ENCODE data around the gene GRIK4. TPM values are rescaled to one million over a fixed set of nuclear protein-coding genes. Genes with fewer than 3 reads are reported as not detected.

Gene GRIK4
- total RNA-seq, 1 donor from 2014 or later: 0.89 TPM

- peaks cover 9% of the 10 kb centered on the region for H3K4me1 Mint-ChIP-seq
- peak; percentile 38 for TF ChIP-seq CTCF (conservative IDR thresholded peaks at IDR 0.05)
- H3K27ac Mint-ChIP-seq (ENCODE audit: unreplicated experiment): no peak overlapping the region
- DNase-seq (ENCODE audit: low read depth, low spot score): peak; percentile 29
- no peaks in the 10 kb centered on the region for H3K9me3 Mint-ChIP-seq
- no peak overlapping the region for H3K4me3 Mint-ChIP-seq
- H3K27me3 Mint-ChIP-seq (ENCODE audit: low read depth): peaks cover 12% of the 10 kb centered on the region
- H3K36me3 Mint-ChIP-seq (ENCODE audit: low read depth): no peaks in the 10 kb centered on the region
Measured at GRCh38 chr11:120527111-120527761, 15.7 kb downstream of the GRIK4 start.

GRCh38 chr11:120528749-120529148 is 17.2 kb downstream of the GRIK4 start:
- H3K27ac Mint-ChIP-seq (ENCODE audit: unreplicated experiment): no peak overlapping the region
- no peak for TF ChIP-seq CTCF (conservative IDR thresholded peaks at IDR 0.05)
- peaks cover 9% of the 10 kb centered on the region for H3K27me3 Mint-ChIP-seq (ENCODE audit: low read depth)
- H3K9me3 Mint-ChIP-seq: no peaks in the 10 kb centered on the region
- DNase-seq (ENCODE audit: low read depth, low spot score): no peak
- H3K4me1 Mint-ChIP-seq: peaks cover 7% of the 10 kb centered on the region
- no peak overlapping the region for H3K4me3 Mint-ChIP-seq
- H3K36me3 Mint-ChIP-seq (ENCODE audit: low read depth): no peaks in the 10 kb centered on the region

- DNase-seq (ENCODE audit: low read depth, low spot score): no peak
- peaks cover 9% of the 10 kb centered on the region for H3K27me3 Mint-ChIP-seq (ENCODE audit: low read depth)
- no peak overlapping the region for H3K27ac Mint-ChIP-seq (ENCODE audit: unreplicated experiment)
- TF ChIP-seq CTCF (conservative IDR thresholded peaks at IDR 0.05): no peak
- H3K4me3 Mint-ChIP-seq: no peak overlapping the region
- H3K36me3 Mint-ChIP-seq (ENCODE audit: low read depth): no peaks in the 10 kb centered on the region
- peaks cover 7% of the 10 kb centered on the region for H3K4me1 Mint-ChIP-seq
- no peaks in the 10 kb centered on the region for H3K9me3 Mint-ChIP-seq
Measured at GRCh38 chr11:120529214-120529613, 17.7 kb downstream of the GRIK4 start.

GRCh38 chr11:120529911-120530310 is 18.4 kb downstream of the GRIK4 start:
- H3K4me1 Mint-ChIP-seq: peaks cover 7% of the 10 kb centered on the region
- H3K36me3 Mint-ChIP-seq (ENCODE audit: low read depth): no peaks in the 10 kb centered on the region
- H3K4me3 Mint-ChIP-seq: no peak overlapping the region
- no peaks in the 10 kb centered on the region for H3K9me3 Mint-ChIP-seq
- no peak overlapping the region for H3K27ac Mint-ChIP-seq (ENCODE audit: unreplicated experiment)
- TF ChIP-seq CTCF (conservative IDR thresholded peaks at IDR 0.05): no peak
- H3K27me3 Mint-ChIP-seq (ENCODE audit: low read depth): peaks cover 14% of the 10 kb centered on the region
- DNase-seq (ENCODE audit: low read depth, low spot score): no peak

GRCh38 chr11:120532082-120532831 is 20.7 kb downstream of the GRIK4 start:
- DNase-seq (ENCODE audit: low read depth, low spot score): no peak
- H3K27me3 Mint-ChIP-seq (ENCODE audit: low read depth): peaks cover 14% of the 10 kb centered on the region
- no peaks in the 10 kb centered on the region for H3K9me3 Mint-ChIP-seq
- no peak overlapping the region for H3K27ac Mint-ChIP-seq (ENCODE audit: unreplicated experiment)
- H3K4me3 Mint-ChIP-seq: no peak overlapping the region
- no peaks in the 10 kb centered on the region for H3K36me3 Mint-ChIP-seq (ENCODE audit: low read depth)
- no peak for TF ChIP-seq CTCF (conservative IDR thresholded peaks at IDR 0.05)
- peaks cover 7% of the 10 kb centered on the region for H3K4me1 Mint-ChIP-seq
